Lung (tissue), 12 donors: ENCODE results near the gene RIN3. TPM values are rescaled to one million over a fixed set of nuclear protein-coding genes. Genes with fewer than 3 reads are reported as not detected.
"Not testable (repeated sequence)": the region's sequence is repeated elsewhere in the genome, so short reads cannot be mapped to it uniquely, and the experiment has no call there.

Experiments used
- ATAC-seq: fragments of 200-7000 bp; cut with Tn5 transposase; one replicate; pipeline ENCODE4 v1.9.1; 2020; ENCODE audit warnings: moderate number of reproducible peaks; ENCODE audit not compliant: insufficient read depth, low FRiP score
- DNase-seq, 3 donors: peaks; one replicate each; pipeline ENCODE4 v3.0.0-alpha.2; 2013 to 2017
- H3K27ac ChIP-seq, 2 donors: one replicate each; pipeline ENCODE4 v1.5.1; 2013; ENCODE audit warnings: mild to moderate bottlenecking in 2 of 2, moderate library complexity in 2 of 2, control low read depth in 1 of 2, inconsistent platforms in 1 of 2, low read depth in 1 of 2, low read length in 1 of 2
- H3K27me3 ChIP-seq, 3 donors: one replicate each; pipeline ENCODE4 v1.5.1; 2013; ENCODE audit warnings: low read length in 2 of 3; ENCODE audit not compliant: control insufficient read depth in 3 of 3, insufficient read depth in 3 of 3
- H3K36me3 ChIP-seq, 4 donors: one replicate each; pipeline ENCODE4 v1.5.1; 2013; ENCODE audit warnings: low read length in 4 of 4, mild to moderate bottlenecking in 1 of 4, moderate library complexity in 1 of 4; ENCODE audit not compliant: control insufficient read depth in 4 of 4, insufficient read depth in 4 of 4
- H3K4me1 ChIP-seq, 5 donors: one replicate each; pipeline ENCODE4 v1.5.1; 2013; ENCODE audit warnings: low read length in 5 of 5, mild to moderate bottlenecking in 2 of 5, moderate library complexity in 1 of 5; ENCODE audit not compliant: control insufficient read depth in 5 of 5, insufficient read depth in 5 of 5
- H3K4me3 ChIP-seq: one replicate; pipeline ENCODE4 v1.5.1; 2013; ENCODE audit warnings: mild to moderate bottlenecking, control low read depth, moderate library complexity
- H3K9ac ChIP-seq, 2 donors: one replicate each; pipeline ENCODE4 v1.5.1; 2013; ENCODE audit warnings: low read length in 2 of 2, control low read depth in 1 of 2; ENCODE audit not compliant: insufficient read depth in 1 of 2
- H3K9me3 ChIP-seq, 4 donors: one replicate each; pipeline ENCODE4 v1.5.1; 2013; ENCODE audit warnings: low read length in 3 of 4, mild to moderate bottlenecking in 1 of 4, moderate library complexity in 1 of 4; ENCODE audit not compliant: control insufficient read depth in 4 of 4, insufficient read depth in 3 of 4
- CTCF ChIP-seq: IDR thresholded peaks from 2 replicates; pipeline ENCODE4 v1.5.1; 2012; ENCODE audit warnings: mild to moderate bottlenecking; ENCODE audit errors: control extremely low read depth, extremely low read depth
- WGBS, 2 donors: extraction: QIAGEN DNeasy Blood & Tissue Kit; methylation state at CpG; one replicate each; pipeline ENCODE4 v1.1.7; 2013; 5-methylcytosine and 5-hydroxymethylcytosine counted together
- polyA plus RNA-seq, 2 donors: library from polyadenylated mRNA; stranded (reverse); fragments of 200-250 nt; gene quantifications; one replicate each; pipeline ENCODE4 v1.2.1, GENCODE V29; 2013
- total RNA-seq, 2 donors: library from RNA; depleted of rRNA in 1 of 2; stranded (reverse); fragments of >200 nt in 1 of 2; gene quantifications; one replicate each; pipeline ENCODE4 v1.2.1, GENCODE V29; 2014 to 2021
- donor health status: control.
- donor health status: control.
- donor health status: Bipolar disorder and iron deficiency.
- donor health status: healthy.
- donor health status: DM: yes; HTN: yes; CAD: no.

The RIN3 gene
- total and polyA plus RNA-seq, 4 donors = 19.3 to 55.5 (median 40.2) TPM

- WGBS, 2 donors = 94 to 97% methylated on average over 8 of the region's 8 CpGs
- peaks cover 7 to 37% (median 11%) of the 10 kb centered on the region in 4 donors for H3K36me3 ChIP-seq
Observed at GRCh38 chr14:92712654-92713051, 199.1 kb downstream of the RIN3 start.

GRCh38 chr14:92714739-92715307, 201.2 kb downstream of the RIN3 start:
- TF ChIP-seq CTCF = peak; percentile 49
- peaks cover 4 to 32% (median 10%) of the 10 kb centered on the region in 4 donors for H3K36me3 ChIP-seq

More at GRCh38 chr14:92712654-92713051, 199.1 kb downstream of the RIN3 start:
- Histone ChIP-seq H3K9me3 (no peaks in the 10 kb centered on the region), H3K27ac (peak overlapping the region in 1 of 2 donors; percentile 20), H3K4me3 (no peak overlapping the region), H3K27me3 (no peaks in the 10 kb centered on the region), H3K4me1 (no peaks in the 10 kb centered on the region), H3K9ac (no peak overlapping the region)
- ATAC-seq = no peak
- no peak for DNase-seq
- no peak for TF ChIP-seq CTCF

DNA sequence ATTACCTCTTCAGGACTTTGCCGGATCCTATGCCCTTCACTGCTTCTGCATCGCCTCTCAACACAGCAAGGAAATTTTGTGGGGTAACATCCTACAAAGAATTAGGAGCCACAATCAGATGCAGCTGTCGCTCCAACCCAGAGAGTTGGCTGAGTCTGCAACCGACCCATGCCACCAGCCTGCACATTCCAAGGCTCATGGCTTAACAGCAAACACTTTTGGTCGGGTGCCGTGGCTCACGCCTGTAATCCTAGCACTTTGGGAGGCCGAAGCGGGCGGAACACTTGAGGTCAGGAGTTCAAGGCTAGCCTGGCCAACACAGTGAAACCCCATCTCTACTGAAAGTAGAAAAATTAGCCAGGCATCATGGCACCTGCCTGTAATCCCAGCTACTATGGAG, 202.6 kb downstream of the RIN3 start:
- DNase-seq (no peak), ATAC-seq (no peak)
- no peak overlapping the region for H3K27ac ChIP-seq
- no peak overlapping the region for H3K4me3 ChIP-seq
- 87 to 96% methylated on average over 10 of the region's 10 CpGs for WGBS, 2 donors
- no peaks in the 10 kb centered on the region for H3K27me3 ChIP-seq
- TF ChIP-seq CTCF = no peak
- H3K9me3 ChIP-seq = no peaks in the 10 kb centered on the region
- H3K9ac ChIP-seq = no peak overlapping the region
- H3K4me1 ChIP-seq = peaks cover 0 to 4% (median 0%) of the 10 kb centered on the region in 5 donors
- H3K36me3 ChIP-seq = peaks cover 0 to 19% (median 9%) of the 10 kb centered on the region in 4 donors

More at GRCh38 chr14:92714739-92715307, 201.2 kb downstream of the RIN3 start:
- H3K27me3 ChIP-seq, H3K4me1 ChIP-seq, H3K4me3 ChIP-seq, H3K9me3 ChIP-seq, H3K9ac ChIP-seq, H3K27ac ChIP-seq: not testable (repeated sequence)
- DNase-seq = peak in 2 of 3 donors; percentile 46 to 55
- 75 to 76% methylated on average over 7 of the region's 7 CpGs for WGBS, 2 donors
- ATAC-seq = peak; percentile 41

GRCh38 chr14:92717571-92718042, 204.0 kb downstream of the RIN3 start:
- no peaks in the 10 kb centered on the region for H3K27me3 ChIP-seq
- TF ChIP-seq CTCF = no peak
- DNase-seq (no peak), ATAC-seq (no peak)
- H3K27ac ChIP-seq = peak overlapping the region in 1 of 2 donors; percentile 39
- 77 to 78% methylated on average over 11 of the region's 11 CpGs for WGBS, 2 donors
- H3K4me3 ChIP-seq = no peak overlapping the region
- H3K4me1 ChIP-seq = peaks cover 0 to 5% (median 0%) of the 10 kb centered on the region in 5 donors
- no peak overlapping the region for H3K9ac ChIP-seq
- H3K9me3 ChIP-seq = no peaks in the 10 kb centered on the region
- H3K36me3 ChIP-seq = peaks cover 3 to 9% (median 7%) of the 10 kb centered on the region in 4 donors
